Fibroblast of skin of right quadriceps (primary cell): ENCODE results near the gene C22orf23.
A peak's percentile ranks its signal among the peaks of the same experiment; 100 is the strongest.

Experiments
- DNase-seq: peaks from one replicate; pipeline ENCODE4 v3.0.0-alpha.2; 2013

C22orf23 gene

DNA sequence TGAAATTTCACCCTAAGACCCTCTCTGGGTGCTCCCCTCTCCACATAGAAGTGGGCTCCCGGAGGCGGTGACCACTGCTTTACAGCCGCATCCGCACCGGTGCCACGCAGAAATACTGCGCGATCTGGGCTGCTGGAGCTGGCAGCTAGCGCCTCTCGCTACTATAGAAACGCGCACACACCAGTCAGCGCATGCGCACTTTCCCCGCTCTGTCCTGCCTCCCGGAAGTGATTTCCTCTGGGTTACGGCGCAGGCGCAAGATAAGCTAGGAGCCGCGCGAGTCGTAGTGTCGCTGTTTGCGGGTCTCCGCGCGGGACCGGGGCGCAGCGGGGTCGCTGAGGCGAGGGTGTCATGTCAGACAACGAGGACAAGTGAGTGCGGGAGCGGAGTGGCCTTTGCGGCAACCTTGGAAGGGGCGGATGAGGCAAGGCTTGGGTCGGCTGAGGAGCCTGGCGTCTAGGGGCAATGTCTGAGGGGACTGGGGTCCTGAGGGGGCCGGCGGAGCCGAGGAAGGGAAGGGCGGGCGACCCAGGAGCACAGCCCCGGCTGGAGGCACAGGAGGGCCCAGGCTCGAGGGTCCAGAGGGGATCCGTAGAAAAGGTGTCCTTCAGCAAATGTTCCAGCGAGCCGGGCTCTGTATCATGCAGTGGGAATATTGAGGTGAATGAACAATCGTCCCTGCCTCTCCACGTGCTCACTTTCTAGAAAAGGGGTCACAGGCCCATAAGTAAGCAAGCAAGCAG, at the start of gene C22orf23, which contains the start of gene POLR2F:
C22orf23 (minus strand) TSS at position 165 of the 743 bp plus-strand sequence. CDS start 452 bp downstream, outside the sequence.
POLR2F (plus strand) TSS at position 263 of the 743 bp plus-strand sequence; CDS start at position 352, 89 bp downstream.
- DNase-seq: peak; percentile 93

DNA sequence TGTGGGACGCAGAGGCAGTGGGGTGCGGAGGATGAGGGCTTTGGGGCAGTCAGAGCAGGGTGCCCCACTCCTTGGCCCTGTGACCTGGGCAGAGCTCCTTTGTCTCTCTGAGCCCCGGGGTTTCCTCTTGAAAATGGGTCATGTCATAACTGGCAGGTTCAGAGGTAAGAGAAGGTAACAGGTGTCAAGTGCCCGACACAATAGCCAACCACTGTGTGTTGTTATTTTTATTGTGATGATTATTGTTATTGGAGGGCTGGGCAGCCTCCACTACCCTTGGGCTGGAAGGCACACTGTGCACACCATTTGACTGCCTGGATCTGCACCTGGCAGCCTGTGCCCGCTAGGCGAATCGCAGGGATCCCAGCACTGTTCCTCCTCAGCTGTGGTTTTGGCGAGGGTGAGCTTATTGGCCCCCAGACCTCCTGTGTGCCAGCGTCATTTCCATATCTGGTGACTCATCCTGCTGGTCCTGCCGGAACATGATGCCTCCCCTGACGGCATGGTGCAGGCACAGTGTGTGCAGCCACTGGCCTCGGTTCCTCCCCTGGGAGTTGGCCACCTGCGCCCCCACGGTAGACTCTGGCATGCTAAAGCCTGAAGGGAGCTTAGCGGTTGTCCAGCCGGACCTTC, 46.4 kb upstream of the C22orf23 start:
- DNase-seq: no peak

DNA sequence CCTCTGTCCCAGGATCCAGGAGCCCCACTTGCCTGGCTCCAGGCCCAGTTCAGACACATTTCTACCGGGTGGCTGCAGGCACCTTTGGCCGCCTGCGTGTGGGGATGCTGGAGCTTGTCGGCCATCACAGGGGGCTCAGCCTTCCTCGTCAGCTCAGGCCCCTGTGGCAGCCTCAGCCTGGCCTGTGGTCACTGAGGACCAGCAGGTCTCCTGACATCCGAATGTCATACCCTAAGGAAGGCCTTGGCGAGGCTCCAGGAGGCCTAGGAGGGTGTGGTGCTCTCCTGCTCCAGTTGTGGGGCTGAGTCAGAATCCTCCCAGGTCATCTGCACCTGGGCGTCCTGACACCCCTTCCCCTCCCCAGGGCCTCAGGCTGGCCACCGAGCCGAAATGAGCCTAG, 45.8 kb upstream of the C22orf23 start:
- no peak for DNase-seq

DNA sequence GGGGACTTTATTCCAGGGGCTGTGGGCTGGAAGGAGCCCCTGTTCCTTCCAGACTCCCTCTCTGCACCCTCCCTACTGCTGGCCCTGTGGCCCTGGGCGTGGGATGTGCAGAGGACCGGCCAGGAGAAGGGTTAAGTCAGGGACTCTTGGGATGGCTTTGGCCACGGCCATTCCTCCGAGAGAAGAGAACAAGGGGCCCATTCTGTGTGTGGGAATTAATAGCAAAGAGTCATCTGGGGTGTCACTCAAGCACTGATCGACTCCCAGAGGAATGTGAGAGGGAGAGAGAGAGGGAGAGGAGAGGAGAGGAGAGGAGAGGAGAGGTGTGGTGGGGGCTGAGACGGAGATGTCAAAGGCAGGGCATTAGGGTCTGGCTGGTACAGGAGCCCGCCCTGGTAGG, 45.1 kb upstream of the C22orf23 start:
- no peak for DNase-seq

DNA sequence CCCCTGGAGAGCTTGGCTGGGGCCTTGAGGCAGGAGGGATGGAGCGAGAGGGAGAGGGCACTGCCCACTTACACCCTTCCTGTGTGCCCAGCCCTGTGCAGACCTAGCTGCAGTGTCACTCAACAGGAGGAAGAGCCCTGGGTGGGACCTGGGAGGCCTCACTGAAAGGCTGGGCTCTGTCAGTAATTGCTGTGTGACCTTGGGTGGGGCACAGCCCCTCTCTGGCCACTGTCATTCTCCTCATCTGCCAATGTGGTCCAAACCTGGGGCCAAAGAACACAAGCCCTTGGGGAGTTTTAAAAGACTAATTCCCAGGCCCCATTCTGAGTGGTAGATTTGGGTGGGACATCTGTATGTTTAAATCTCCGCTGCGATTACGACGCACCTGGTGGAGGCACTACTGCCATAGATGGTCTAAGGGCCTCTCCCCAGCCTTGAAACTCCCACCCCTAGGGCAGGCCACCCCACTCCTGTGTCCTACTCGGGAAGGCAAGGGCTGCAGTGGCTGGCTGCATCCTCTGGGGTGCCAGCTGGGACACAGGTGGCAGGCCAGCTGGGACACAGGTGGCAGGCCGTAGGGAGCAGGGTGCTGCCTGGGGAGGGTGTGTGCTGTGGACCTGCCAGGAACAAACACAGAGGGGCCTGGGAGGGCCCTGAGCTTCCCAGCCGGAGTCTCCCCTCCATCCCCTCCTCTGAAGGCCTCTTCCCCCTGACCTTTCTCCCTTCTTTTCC, 43.3 kb upstream of the C22orf23 start:
- no peak for DNase-seq

DNA sequence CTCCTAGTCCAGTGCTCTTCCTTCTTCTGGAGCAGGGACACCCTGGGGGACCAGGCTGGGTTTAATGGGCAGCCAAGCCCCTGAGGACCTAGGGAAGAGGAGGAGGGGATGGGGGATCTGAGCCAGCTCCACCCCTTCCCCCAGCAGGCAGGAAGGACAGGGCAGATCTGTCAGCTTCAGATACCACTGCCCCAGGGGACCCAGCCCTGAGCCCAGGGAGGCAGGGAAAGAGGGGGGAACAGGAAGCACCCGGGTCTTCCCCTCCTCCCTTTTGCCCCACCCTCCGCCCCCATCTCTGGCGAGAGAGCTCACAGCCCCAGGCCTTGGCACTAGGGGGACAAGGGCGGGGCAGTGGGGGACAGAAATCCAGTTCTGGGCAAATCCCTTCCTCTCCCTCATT, 42.7 kb upstream of the C22orf23 start:
- DNase-seq: no peak

DNA sequence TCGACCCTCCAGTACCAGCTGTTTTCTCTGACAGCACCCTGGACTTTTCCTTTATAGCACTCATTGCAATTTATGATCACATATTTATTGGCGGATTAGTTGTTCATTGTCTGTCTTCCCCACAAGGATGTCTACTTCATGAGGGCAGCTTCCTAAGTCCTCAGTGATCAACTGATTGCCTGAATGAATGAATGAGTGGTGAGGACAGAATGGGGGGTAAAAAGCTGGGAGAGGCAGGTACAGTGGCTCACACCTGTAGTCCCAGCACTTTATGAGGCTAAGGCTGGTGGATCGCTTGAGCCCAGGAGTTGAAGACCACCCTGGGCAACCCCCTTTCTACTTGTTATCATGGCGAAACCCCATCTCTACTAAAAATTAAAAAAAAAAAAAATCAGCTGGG, 42.1 kb upstream of the C22orf23 start:
- no peak for DNase-seq

DNA sequence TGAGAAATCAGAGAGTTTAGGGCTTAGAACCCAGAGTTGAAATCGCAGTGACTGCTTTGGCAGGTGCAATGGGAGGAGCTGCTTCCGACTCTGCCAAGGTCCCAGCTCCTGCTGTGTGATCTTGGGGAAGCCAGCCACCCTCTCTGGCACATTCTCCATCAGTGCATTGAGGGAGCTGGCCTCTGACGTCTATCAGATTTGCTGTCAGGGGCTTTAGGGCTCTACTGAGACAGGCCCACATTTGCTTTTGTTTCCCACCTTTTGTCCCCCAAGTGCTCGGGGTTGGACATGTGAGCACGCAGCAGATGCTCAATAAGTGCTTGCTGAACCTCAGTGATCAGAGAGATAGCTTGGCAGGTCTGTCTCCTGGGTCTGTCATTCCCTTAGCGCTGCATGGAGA, 41.6 kb upstream of the C22orf23 start:
- no peak for DNase-seq

DNA sequence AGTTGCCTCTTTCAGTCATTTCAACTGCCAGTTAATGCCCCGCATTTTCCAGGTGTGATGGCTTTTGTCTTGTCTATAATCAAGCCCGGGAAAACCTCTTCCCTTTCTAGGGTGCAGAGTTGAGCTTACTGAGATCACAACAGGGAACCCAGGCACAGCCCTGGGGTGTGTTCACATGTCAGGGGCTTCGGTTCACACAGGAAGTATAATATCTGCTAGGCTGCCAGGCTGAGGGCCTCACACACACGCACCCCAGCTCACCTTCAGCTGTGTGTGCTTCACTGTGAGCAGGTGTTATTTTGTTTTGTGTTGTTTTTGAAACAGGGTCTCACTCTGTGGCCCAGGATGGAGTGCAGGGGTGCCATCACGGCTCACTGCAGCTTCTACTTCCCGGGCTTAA, 40.6 kb upstream of the C22orf23 start:
- DNase-seq: no peak

DNA sequence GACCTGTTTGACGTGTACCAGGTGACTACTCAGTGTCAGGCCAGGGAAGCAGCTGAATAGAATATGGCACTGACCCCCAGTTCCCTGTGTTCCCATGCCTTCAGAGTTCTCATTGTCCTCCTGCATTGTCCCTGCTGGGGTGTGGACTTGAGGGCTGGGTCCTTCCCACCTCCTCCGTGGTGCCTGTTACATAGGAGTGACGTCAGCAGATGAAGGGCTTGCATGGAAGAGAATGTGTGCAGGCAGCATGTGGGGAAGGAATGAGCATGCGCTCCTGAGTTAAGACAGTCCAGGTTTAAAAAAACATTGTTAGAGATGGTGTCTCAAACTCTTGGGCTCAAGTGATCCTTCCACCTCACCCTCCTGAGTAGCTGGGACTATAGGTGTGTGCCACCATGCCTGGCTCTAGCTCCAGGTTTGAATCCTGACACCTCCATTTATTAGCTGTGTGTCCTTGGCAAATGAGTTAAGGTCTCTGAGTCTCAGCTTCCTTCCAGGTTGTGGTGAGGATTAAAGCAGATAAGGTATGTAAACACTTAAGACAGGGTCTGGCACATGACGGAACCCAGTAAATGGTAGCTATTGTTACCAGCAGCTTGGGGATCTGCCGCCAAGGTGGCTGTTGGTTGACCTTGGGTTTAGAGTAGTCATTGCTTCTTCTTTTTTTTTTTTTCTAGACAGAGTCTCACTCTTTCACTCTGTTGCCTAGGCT, 38.5 kb upstream of the C22orf23 start:
- DNase-seq: no peak

DNA sequence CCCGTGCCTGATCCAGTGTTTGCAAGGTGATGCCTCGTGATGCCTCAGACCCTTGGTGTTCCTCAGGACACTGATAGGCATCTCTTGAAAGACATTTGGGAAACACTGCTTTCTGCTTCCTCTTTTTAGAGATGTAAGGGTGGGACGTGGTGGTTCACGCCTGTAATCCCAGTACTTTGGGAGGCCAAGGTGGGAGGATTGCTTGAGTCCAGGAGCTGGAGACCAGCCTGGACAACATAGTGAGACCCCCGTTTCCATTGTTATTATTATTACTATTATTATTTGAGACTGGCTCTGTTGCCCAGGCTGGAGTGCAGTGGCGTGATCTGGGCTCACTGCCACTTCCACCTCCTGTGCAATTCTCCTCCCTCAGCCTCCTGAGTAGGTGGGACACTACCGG, 37.5 kb upstream of the C22orf23 start:
- no peak for DNase-seq

DNA sequence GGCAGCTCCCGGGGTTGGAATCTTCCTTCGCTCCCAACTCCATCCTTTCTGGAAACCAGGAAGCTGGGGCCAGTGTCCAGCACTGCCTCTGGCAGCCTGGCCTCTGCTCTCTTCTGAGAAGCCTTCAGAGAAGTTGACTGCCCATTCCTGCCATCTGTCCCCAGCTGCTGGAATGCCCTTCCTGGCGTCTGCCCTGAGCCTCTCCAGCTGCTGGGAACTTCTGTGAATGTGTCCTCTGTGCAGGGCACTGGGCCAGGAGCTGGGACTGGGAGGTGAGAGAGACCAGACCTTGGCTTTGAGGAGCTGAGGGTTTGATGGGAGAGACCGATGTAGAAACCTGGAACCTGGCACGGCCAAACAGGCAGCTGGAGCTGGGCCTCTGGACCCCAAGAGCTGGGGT, 36.9 kb upstream of the C22orf23 start:
- DNase-seq: no peak

DNA sequence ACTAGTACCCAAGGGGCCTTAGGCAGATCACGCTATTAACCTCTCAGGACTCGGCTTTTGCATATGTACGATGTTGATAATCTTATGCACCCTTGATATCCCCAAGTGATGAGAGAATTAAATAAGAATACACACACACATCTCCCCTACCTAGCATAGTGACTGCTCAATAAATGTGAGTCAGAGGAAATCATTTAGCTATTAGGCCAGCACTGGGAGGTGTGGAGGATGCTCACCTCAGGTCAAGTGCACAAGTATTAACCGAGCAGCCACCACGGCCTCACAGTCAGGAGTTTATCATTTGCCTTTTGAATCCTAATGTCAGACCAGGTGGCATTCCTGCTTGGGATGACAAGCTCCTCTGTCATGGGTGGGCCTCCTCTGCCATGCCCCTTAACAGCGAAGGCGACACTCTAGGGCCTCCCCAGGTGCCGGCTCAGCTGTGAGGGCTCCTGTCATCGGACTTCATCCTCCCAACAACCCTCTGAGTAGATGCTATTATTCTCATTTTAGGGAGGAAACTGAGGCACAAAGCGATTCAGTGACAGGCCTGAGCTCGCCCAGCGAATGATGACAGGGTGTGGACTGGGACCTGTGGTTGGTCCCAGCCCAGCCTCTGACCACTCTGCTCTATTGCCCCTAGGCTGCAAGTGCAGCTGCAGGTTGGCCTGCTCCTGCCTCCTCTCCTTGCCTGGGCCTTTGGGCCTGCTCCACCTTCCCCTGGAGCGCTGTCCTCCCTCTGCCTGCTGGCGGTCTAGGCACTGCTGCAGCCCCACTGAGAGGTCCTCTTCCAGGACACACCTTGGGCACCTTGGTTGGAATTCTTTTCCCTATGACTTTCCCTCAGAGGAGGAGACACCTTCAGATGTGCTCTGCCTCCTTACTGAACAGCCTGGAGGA, 36.0 kb upstream of the C22orf23 start:
- no peak for DNase-seq

DNA sequence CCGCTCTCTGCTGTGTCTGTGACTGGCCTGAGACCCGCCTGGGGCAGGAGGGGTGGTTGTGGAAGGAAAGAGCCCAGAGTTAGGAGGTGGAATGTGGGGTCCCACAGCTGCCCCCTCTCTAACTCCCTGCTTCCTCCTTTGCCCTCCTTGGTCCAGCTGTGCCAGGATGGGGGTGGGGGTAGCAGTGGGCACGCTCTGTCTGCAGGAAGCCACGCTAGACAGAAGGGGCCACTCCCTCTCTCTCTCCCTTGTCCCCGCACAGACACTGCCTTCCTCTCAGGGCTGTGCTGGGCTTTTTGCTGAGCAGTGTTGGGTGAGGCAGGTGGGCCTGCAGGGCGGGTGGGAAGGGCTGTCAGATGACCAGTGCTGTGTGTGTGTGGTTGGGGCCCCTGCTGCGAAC, 33.0 kb upstream of the C22orf23 start:
- no peak for DNase-seq

DNA sequence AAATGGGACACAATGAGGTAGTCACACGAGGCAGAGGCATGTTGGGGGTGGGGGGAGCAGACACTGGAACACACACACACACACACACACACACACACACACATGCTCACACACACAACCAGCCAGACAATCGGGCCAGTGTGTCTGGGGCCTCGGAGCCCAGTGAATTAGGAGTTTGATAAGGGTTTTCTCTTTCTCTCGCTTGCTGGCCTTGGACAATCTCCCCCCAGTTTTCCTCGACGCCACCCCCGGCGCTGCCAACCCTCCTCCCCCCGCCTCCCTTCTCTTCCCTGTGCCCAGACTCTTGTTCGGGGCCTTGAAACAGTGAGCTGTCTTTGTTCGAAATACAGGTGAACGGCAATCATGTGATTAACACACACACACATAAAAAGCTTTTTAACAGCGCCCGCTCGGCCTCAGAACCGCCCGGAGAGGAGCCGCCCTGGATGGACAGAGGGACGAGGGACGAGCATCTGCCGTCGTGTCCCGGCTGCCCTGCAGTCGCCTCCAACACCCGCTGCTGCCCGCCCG, 32.4 kb upstream of the C22orf23 start:
- DNase-seq: no peak

DNA sequence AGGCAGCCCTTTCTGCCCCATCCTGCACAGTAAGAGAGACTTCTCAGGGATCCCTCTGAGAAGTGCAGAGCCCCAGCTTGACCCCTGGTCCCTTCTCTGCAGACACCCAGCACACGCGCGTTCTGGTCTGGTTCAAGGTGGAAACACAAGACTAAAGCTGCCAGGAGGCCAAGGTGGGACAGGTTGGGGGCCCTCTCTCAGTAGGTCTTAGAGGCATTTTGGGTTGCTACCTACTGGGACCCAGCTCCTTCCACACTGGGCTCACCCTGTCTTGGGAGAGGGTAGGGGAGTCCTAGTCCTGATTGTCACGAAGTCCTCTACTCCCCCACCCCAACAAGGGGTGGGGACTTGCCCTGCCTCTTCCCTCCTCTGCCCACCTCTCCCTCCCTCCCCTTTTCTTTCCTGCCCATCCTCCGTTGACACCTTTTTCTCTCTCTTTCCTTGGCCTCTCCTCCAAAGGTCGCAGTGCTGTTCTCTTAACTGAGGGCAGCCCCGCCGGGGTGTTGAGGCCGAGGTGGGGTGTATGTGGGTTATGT, 31.7 kb upstream of the C22orf23 start:
- no peak for DNase-seq

DNA sequence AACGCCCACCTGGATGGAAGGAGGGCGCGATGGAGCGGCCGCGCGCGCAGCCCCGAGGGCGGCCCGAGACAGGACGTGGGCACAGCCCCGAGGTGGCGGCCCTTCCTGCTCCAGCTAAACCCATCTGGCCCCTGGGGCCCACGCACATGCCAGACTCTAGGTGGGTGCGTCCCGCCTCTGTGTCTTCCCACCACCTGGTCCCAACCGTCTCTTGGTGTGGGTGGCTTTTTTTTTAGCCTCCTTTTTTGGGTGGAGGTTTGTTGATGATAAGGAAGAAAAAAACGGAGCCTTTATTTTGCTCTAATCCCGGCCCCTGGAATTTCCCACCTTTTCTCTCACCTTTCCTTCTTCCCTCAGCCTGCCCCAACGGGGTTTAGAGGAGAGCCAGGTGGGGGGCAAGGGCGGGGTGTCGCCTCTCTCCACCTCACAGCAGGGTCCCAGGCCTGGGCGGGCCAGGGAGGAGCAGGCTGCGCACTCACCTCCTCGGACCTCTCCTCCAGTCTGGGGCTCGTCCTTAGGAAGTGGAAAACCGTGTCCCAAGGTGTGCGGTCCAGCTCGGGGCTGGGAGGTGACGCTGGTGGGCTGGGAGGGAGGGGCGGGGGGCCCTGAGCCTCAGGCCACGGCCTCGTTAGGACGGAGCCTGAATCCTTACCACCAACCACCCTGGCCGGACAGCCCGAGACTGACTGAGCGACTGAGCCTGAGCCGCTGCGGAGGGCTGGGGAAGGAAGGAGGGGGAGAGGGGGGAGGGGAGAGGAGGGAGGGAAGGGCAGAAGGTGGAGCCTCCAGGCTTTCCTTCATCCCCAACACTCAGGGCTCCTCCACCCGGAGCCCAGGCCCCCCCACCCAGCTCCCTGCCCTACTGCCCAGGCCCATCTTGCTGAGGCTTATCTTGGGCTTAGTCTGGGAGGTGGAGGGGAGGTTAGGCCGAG, 30.7 kb upstream of the C22orf23 start, which contains the start of gene SOX10:
SOX10 (minus strand) TSS at position 696 of the 932 bp plus-strand sequence. CDS start 771 bp downstream, outside the sequence.
- no peak for DNase-seq

DNA sequence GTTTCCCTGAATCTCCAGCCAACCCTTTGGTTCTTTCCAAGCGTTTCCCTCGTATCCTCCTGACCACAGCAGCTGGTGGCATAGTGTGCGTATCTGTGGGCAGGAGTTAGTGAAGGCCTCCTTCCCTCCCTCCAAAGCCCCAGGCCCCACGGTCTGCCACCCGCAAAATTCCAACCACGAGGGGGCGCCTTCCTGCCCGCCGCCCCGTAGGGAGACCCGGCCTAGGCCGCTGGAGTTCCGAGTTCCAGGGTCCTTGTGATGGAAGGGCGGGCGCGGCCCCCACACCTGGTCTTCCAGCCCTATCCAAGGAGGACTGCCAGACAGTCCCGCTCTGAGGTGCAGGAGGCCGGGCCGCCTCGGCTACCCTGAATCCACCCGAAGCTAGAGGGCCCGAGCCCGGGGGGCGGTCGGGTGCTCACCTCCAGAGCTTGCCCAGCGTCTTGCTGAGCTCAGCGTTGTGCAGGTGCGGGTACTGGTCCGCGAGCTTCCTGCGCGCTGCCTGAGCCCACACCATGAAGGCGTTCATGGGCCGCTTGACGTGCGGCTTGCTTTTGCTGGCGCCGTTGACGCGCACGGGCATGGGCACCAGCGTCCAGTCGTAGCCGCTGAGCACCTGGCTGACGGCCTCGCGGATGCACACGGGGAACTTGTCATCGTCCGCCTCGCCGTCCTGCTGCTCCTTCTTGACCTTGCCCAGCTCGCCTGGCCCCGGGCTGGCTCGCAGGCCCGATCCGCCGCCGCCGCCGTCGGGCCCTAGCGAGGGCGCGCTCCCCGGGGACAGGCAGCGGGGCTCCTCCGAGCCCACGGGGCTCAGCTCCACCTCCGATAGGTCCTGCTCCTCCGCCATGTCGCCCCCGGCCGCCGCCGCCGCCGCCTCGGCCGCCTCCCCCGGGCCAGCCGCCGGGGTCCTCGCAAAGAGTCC, 29.8 kb upstream of the C22orf23 start:
- no peak for DNase-seq

DNA sequence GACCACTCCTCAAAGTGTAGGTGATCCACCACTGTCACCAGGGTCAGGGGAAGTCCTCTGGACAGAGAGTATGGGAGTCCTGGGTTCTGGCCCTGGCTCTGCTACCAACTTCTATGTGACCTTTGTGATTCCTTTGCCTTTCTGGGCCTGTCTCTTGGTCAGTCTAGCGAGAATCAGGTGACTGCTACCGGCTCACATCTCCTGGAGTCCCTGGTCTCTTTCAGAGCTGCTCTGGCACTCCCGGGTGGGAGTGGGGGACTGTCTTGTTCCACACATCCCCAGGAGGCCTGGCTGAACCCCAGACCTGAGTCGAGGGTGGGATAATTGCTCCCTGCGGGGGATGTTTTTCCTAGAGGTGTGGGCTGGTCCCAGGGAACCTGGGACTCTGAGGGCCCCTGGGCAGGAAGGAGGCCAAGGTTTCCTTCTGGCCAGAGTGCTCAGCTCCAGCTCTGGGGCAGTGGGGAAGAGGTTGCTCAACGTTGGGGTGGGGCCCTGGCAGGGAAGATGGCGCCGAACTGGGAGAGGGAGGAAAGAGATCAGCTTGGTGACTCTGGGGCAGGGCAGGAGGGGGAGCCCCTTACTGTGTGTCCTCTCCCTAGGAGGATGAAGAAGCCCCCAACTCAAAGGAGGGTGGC, 28.9 kb upstream of the C22orf23 start:
- DNase-seq: no peak
